AML-193 (cell line): Measurements from ENCODE around the gene KRT80.
A peak's percentile ranks its signal among the peaks of the same experiment; 100 is the strongest.

Experiments
- DNase-seq, 2 experiments: peaks; one replicate each; lab custom pipeline; 2025; lab: John Stamatoyannopoulos, UW

KRT80 gene

GRCh38 chr12:52179396-52179973 is 12.3 kb downstream of the KRT80 start:
- no peak for DNase-seq

- no peak for DNase-seq
Observed at GRCh38 chr12:52178984-52179383, 12.8 kb downstream of the KRT80 start.

- no peak for DNase-seq
Observed at GRCh38 chr12:52178443-52178842, 13.4 kb downstream of the KRT80 start.

GRCh38 chr12:52175371-52176350 is 16.2 kb downstream of the KRT80 start:
- DNase-seq: no peak

DNA sequence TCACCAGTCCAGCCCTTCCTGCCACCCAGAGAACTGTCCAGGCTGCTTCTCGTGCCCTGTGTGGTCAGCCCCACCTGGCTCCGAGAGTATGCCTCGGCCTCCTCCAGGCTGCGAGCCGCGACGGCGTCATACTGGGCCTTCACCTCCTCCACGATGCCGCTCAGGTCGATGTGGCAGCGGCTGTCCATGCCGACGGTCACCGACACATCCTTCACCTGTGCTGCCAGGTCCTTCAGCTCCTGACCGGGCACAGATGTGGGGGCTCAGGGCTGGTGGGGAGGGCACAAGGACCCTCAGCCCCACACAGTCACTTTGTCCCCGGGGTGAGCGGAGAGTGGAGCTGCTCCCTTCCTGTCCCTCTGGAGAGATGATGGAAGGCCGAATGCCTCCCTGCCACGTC is 18.3 kb downstream of the KRT80 start:
- no peak for DNase-seq

DNA sequence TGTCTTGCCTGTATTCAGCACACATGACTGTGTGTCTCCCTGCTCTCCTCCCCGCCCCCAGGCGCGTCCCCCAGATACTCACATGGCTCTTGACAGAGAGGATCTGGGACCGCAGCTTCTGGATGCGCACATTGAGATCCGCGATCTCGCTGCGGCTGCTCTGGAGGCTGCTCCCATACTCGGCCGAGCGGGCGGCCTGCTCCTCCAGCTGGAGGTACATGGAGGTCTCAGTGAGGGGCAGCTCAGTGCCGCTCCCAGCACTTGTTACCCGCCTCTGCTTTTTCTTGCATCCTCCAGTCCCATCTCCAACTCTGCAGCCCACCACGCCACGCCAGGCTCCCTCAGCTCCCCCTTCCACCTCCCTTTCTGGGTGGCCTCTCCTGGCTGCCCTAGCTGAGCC is 18.9 kb downstream of the KRT80 start:
- no peak for DNase-seq

GRCh38 chr12:52171950-52172512 is 19.8 kb downstream of the KRT80 start:
- peak; percentile 15 to 23 for DNase-seq

DNA sequence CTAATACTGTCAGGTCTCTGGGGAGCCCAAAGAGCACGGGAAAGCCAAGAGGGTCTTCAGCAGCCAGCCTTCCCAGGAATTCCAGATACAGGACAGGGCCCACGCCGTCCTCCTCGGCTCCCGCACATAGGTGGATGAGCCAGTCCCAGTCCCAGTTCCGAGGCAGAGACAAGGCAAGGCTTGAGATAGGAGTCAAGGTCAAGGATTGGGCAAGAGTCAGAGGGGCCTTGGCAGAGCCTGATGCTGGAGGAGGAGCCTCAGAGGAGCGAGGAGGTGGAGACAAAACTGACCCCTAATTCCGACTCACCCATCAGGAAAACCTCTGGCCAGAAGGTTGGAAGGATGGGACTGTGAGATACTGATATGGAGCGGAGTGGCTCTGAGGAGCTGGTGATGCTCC is 21.0 kb downstream of the KRT80 start:
- no peak for DNase-seq

- no peak for DNase-seq
Observed at GRCh38 chr12:52169886-52170285, 21.9 kb downstream of the KRT80 start.

DNA sequence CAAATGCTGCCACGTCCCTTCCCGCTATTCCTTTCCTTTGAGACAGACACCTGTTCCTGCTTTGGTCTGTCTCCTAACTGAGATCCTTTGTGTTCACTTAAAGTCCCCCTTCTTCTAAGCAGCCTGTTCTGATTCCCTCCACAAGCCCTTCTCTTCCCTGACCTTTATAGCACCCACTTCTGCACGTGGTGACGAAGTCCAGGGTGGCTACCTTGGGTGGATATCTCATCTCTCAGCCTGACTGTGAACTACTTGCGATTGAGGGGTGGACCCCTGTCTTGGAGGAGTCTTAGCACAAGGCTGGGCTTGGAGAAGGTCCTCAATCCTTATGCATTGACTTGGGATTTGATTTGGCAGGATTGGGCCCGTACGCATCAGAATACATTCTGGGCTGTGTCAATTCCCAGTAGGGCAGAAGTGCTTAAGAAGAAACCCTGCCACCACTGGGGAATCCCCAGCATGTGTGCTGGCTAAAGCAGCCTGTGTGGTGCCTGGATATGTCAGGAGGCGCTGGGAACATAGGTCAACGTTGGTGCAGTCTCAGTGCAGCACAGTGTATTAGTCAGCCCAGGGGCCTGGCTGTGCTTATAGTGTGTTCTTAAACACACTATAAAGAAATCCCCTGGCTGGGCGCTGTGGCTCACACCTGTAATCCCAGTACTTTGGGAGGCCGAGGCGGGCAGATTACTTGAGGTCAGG is 23.6 kb downstream of the KRT80 start:
- DNase-seq: no peak

- DNase-seq: no peak
Observed at GRCh38 chr12:52167526-52167925, 24.3 kb downstream of the KRT80 start.

DNA sequence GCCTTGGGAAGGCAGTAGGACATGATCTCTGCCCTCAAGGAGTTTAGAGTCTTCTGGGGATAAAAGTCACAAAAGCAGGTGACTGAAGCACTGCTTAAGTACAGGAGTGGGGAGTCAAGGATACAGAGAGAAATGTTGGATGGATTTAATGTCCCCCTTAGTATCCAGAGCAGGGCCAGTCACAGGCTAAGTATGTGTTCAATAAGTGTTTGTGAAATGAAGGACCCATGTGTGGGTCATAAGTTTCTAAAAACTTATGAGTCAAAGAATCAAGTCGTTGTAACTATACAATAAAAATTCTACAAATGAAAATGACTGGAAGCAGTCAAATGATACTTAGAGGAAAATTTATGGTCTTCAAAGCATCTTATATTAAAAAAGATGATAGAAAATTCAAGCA is 25.1 kb downstream of the KRT80 start:
- no peak for DNase-seq

GRCh38 chr12:52165096-52165855 is 26.5 kb downstream of the KRT80 start:
- peak; percentile 22 to 52 for DNase-seq

DNA sequence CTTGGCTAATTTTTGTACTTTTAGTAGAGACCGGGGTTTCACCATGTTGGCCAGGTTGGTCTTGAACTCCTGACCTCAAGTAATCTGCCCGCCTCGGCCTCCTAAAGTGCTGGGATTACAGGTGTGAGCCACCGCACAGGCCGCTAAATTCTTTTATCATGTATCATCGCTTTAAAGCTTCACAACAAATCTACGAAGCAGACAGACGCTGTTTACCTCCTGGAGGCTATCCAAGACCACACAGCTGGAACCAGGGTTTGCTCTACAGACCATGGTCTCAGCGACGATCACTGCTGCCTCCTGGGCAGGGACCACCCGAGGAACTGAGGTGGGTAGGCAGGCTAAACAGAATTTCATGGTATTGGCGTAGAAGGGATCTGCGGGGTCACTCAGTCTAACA is 27.2 kb downstream of the KRT80 start:
- DNase-seq: no peak

DNA sequence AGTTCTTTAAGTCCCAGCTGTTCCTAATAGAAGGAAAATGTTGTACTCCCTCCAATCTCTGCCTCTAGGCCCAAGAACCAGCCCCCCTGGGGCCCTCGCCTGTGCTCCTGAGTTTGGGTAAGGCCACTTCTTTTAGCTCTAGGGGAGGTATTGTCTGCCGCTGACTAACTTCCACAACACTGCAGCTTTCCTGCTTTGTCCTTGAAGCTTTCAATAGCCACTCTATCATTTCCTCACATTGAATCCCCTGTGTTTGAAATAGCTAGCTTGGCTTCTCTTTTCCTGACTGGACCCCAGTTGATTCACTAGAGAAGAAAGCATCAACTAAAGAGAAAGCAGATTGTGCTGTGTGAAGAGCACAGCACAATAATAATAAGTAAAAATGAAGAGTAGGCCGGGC is 28.8 kb downstream of the KRT80 start:
- no peak for DNase-seq

DNA sequence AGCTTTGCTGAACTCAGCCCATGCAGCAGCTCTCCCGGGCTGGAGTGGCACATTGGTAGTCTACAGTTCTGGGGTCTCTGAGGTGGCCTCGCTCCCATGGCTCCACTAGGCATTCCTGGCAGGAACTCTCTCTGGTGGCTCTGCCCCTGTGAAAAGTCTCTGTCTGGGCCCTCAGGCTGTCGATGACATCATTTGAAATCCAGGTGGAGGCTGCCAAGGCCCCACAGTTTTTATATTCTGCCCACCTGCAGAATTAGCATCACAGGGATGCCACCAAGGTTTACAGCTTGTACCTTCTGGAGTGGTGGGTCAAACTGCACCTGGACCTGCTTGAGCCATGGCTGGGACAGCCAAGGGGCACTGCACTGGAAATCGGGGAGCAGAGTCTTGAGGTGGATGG is 31.6 kb downstream of the KRT80 start:
- no peak for DNase-seq

GRCh38 chr12:52157566-52158150 is 34.2 kb downstream of the KRT80 start:
- no peak for DNase-seq

GRCh38 chr12:52156757-52157565 is 34.9 kb downstream of the KRT80 start:
- DNase-seq: peak; percentile 34 to 43

DNA sequence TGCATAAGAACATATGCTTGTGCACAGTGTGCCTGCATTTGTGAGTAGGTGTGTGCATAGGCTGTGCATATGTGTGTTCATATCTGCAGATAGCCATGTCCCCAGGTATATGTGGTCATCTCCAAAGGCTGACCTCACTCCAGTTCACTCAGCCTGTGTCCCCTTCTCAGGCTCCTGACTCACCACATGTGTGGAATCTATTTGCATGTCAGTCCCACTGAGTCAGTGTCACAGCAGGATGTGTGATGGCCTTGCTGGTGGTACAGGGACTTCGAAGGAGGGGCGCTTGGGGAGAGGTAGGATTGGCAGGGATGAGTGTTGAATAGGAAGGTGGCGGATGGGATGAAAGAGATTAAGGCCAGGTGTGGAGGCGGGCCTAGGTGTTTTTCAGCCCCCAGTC is 35.5 kb downstream of the KRT80 start:
- no peak for DNase-seq

GRCh38 chr12:52155048-52155868 is 36.6 kb downstream of the KRT80 start:
- no peak for DNase-seq
